Esophagus muscularis mucosa (tissue), 4 donors: Measurements from ENCODE around the gene SLC39A11. TPM values are rescaled to one million over a fixed set of nuclear protein-coding genes. Genes with fewer than 3 reads are reported as not detected.

ENCODE experiments used
- DNase-seq: peaks from one replicate; pipeline ENCODE4 v3.0.0-alpha.2; 2017; ENCODE audit errors: extremely low spot score
- H3K27ac ChIP-seq, 4 donors: fragments of 200-600 bp; sonication (generic); replicated peaks in 1 of 4; 1 replicate in 3 of 4; 2 replicates in 1 of 4; pipeline ENCODE4 v1.5.1; 2016 to 2019; ENCODE audit warnings: mild to moderate bottlenecking in 1 of 4
- H3K27me3 ChIP-seq, 4 donors: fragments of 200-600 bp; sonication (generic); one replicate each; pipeline versions ENCODE4 v1.5.1 to v1.6.0; 2016 to 2019
- H3K36me3 ChIP-seq, 4 donors: fragments of 200-600 bp; sonication (generic); one replicate each; pipeline ENCODE4 v1.5.1; 2016 to 2019
- H3K4me1 ChIP-seq, 4 donors: fragments of 200-600 bp; sonication (generic); one replicate each; pipeline ENCODE4 v1.5.1; 2016 to 2019
- H3K4me3 ChIP-seq, 4 donors: fragments of 200-600 bp; sonication (generic); 1 replicate in 2 of 4; 2 replicates in 2 of 4; pipeline ENCODE4 v1.5.1; 2016 to 2019; ENCODE audit warnings: mild to moderate bottlenecking in 4 of 4, moderate library complexity in 1 of 4
- H3K9me3 ChIP-seq, 4 donors: fragments of 200-600 bp; sonication (generic); 1 replicate in 3 of 4; 2 replicates in 1 of 4; pipeline ENCODE4 v1.5.1; 2016 to 2019
- CTCF ChIP-seq, 3 experiments: fragments of 200-600 bp in 2 of 3; fragments of 450-650 bp in 1 of 3; sonication (generic) in 2 of 3; IDR thresholded peaks; one replicate each; pipeline ENCODE4 v1.5.1; 2017 to 2019; ENCODE audit warnings: antibody characterized with exemption in 3 of 3, mild to moderate bottlenecking in 2 of 3, moderate library complexity in 1 of 3
- EP300 ChIP-seq: sonication (generic); formaldehyde crosslinking; IDR thresholded peaks from one replicate; pipeline ENCODE4 v1.6.1; 2017; ENCODE audit warnings: antibody characterized with exemption
- POLR2A ChIP-seq: fragments of 450-650 bp; IDR thresholded peaks from one replicate; pipeline ENCODE4 v1.6.1; 2017; ENCODE audit warnings: antibody characterized with exemption, moderate library complexity, mild to moderate bottlenecking, low read depth
- POLR2AphosphoS5 ChIP-seq, 2 donors: sonication (generic); formaldehyde crosslinking; IDR thresholded peaks; one replicate each; pipeline ENCODE4 v1.6.1; 2017; ENCODE audit warnings: antibody characterized with exemption in 2 of 2
- WGBS: methylation state at CpG from one replicate; pipeline ENCODE4 v1.1.5; 2018; 5-methylcytosine and 5-hydroxymethylcytosine counted together
- intact Hi-C: fragments of 100-400 bp; cut with DNase I; formaldehyde crosslinking; loops from one replicate; pipeline ENCODE4 v1.15.1; 2023
- total RNA-seq, 4 donors: library from RNA; depleted of rRNA; stranded (reverse); fragments of >200 nt; gene quantifications; one replicate each; pipeline versions ENCODE4 v1.1.0 to v1.2.1, GENCODE V29; 2016

The SLC39A11 gene
- total RNA-seq, 4 donors from 2014 or later = 7.5 to 20.2 (median 18.4) TPM

- Histone ChIP-seq H3K27me3 (peaks cover 0 to 55% (median 1%) of the 10 kb centered on the region in 4 donors), H3K4me3 (no peak overlapping the region), H3K4me1 (peaks cover 0 to 6% (median 0%) of the 10 kb centered on the region in 4 donors), H3K27ac (peak overlapping the region in 2 of 4 donors; percentile 8 to 55), H3K36me3 (no peaks in the 10 kb centered on the region), H3K9me3 (no peaks in the 10 kb centered on the region)
- DNase-seq = no peak
- intact Hi-C loops = no loop called here
- TF ChIP-seq POLR2A = no peak
- no peak for TF ChIP-seq CTCF (IDR thresholded peaks at IDR 0.05)
- no peak for TF ChIP-seq EP300
- no peak for TF ChIP-seq POLR2AphosphoS5 (IDR thresholded peaks at IDR 0.05)
- WGBS = 21% methylated on average over 20 of the region's 20 CpGs
Observed at GRCh38 chr17:72614871-72615626, 477.4 kb downstream of the SLC39A11 start.

GRCh38 chr17:72614476-72614870, 478.0 kb downstream of the SLC39A11 start:
- H3K36me3 ChIP-seq = no peaks in the 10 kb centered on the region

GRCh38 chr17:72613806-72614292, 478.6 kb downstream of the SLC39A11 start:
- Histone ChIP-seq H3K36me3 (no peaks in the 10 kb centered on the region), H3K27ac (peak overlapping the region in 3 of 4 donors; percentile 6 to 18 (median 17)), H3K4me3 (no peak overlapping the region), H3K27me3 (peaks cover 0 to 55% (median 1%) of the 10 kb centered on the region in 4 donors), H3K4me1 (peaks cover 0 to 6% (median 0%) of the 10 kb centered on the region in 4 donors), H3K9me3 (no peaks in the 10 kb centered on the region)
- TF ChIP-seq EP300 = no peak
- TF ChIP-seq CTCF (IDR thresholded peaks at IDR 0.05) = no peak
- no peak for TF ChIP-seq POLR2A
- no peak for TF ChIP-seq POLR2AphosphoS5 (IDR thresholded peaks at IDR 0.05)
- intact Hi-C loops = no loop called here
- 70% methylated on average over 3 of the region's 3 CpGs for WGBS
- no peak for DNase-seq

More at GRCh38 chr17:72614476-72614870, 478.0 kb downstream of the SLC39A11 start:
- DNase-seq = no peak
- intact Hi-C loops = no loop called here
- Histone ChIP-seq H3K27me3 (peaks cover 0 to 55% (median 1%) of the 10 kb centered on the region in 4 donors), H3K27ac (peak overlapping the region in 3 of 4 donors; percentile 8 to 55 (median 17)), H3K4me3 (no peak overlapping the region), H3K4me1 (peaks cover 0 to 6% (median 0%) of the 10 kb centered on the region in 4 donors), H3K9me3 (no peaks in the 10 kb centered on the region)
- WGBS = 78% methylated on average over 4 of the region's 4 CpGs
- TF ChIP-seq POLR2A (no peak), EP300 (no peak), CTCF (IDR thresholded peaks at IDR 0.05) (no peak), POLR2AphosphoS5 (IDR thresholded peaks at IDR 0.05) (no peak)

- intact Hi-C loops = no loop called here
- H3K4me1 ChIP-seq = peaks cover 0 to 6% (median 0%) of the 10 kb centered on the region in 4 donors
- 55% methylated on average over 4 of the region's 7 CpGs for WGBS
Observed at GRCh38 chr17:72613396-72613795, 479.1 kb downstream of the SLC39A11 start.

More at GRCh38 chr17:72613396-72613795, 479.1 kb downstream of the SLC39A11 start:
- Histone ChIP-seq H3K27me3 (peaks cover 0 to 53% (median 1%) of the 10 kb centered on the region in 4 donors), H3K27ac (peak overlapping the region in 2 of 4 donors; percentile 6 to 18), H3K4me3 (no peak overlapping the region), H3K36me3 (no peaks in the 10 kb centered on the region), H3K9me3 (no peaks in the 10 kb centered on the region)
- DNase-seq = no peak
- TF ChIP-seq POLR2AphosphoS5 (IDR thresholded peaks at IDR 0.05) = no peak
- TF ChIP-seq EP300 = no peak
- TF ChIP-seq POLR2A = no peak
- TF ChIP-seq CTCF (IDR thresholded peaks at IDR 0.05) = no peak
